CD8-positive, alpha-beta memory T cell (primary cell): Measurements from ENCODE around the gene ADISSP. TPM values are rescaled to one million over a fixed set of nuclear protein-coding genes. Genes with fewer than 3 reads are reported as not detected.

ENCODE experiments used
- CTCF ChIA-PET: fragments of 350-600 bp; sonication (Branson Sonifier 250); formaldehyde crosslinking; loops from one replicate; lab custom pipeline; 2021; ENCODE audit warnings: antibody characterized with exemption; lab: Charles Lee
- POLR2A ChIA-PET: fragments of 350-600 bp; sonication (Branson Sonifier 250); formaldehyde crosslinking; loops from one replicate; lab custom pipeline; 2021; ENCODE audit warnings: antibody characterized with exemption; lab: Charles Lee
- DNase-seq, 5 donors: peaks; one replicate each; pipeline versions ENCODE4 v3.0.0 to v3.0.0-alpha.2; 2020 to 2022; ENCODE audit warnings: mixed read lengths in 1 of 5
- H3K27ac ChIP-seq: one replicate; pipeline ENCODE4 v1.7.0; 2013; ENCODE audit warnings: low read depth, mild to moderate bottlenecking, low read length, moderate library complexity
- H3K27me3 ChIP-seq: 2 replicates; pipeline ENCODE4 v1.7.0; 2013; ENCODE audit warnings: low read length, mild to moderate bottlenecking; ENCODE audit not compliant: insufficient read depth, poor library complexity, severe bottlenecking
- H3K36me3 ChIP-seq: 2 replicates; pipeline ENCODE4 v1.7.0; 2013; ENCODE audit warnings: mild to moderate bottlenecking, low read length, moderate library complexity; ENCODE audit not compliant: insufficient read depth
- H3K4me1 ChIP-seq: 2 replicates; pipeline ENCODE4 v1.7.0; 2013; ENCODE audit warnings: mild to moderate bottlenecking, low read length, moderate library complexity; ENCODE audit not compliant: insufficient read depth
- H3K4me3 ChIP-seq: 2 replicates; pipeline ENCODE4 v1.7.0; 2013; ENCODE audit warnings: mild to moderate bottlenecking, low read length
- H3K9me3 ChIP-seq: 2 replicates; pipeline ENCODE4 v1.7.0; 2013; ENCODE audit warnings: mild to moderate bottlenecking, low read length
- H3K27ac Mint-ChIP-seq, 8 donors: one replicate each; pipeline ENCODE4 v1.8.0; 2020 to 2021; ENCODE audit warnings: mixed read lengths in 8 of 8, mild to moderate bottlenecking in 6 of 8, inconsistent platforms in 3 of 8, moderate library complexity in 3 of 8
- H3K27me3 Mint-ChIP-seq, 2 donors: one replicate each; pipeline ENCODE4 v1.8.0; 2020 to 2021; ENCODE audit warnings: mixed read lengths in 2 of 2, mild to moderate bottlenecking in 1 of 2, moderate library complexity in 1 of 2
- H3K36me3 Mint-ChIP-seq, 3 donors: one replicate each; pipeline ENCODE4 v1.8.0; 2020 to 2021; ENCODE audit warnings: mixed read lengths in 3 of 3, inconsistent platforms in 1 of 3, mild to moderate bottlenecking in 1 of 3
- H3K4me1 Mint-ChIP-seq, 3 donors: one replicate each; pipeline ENCODE4 v1.8.0; 2020 to 2021; ENCODE audit warnings: mixed read lengths in 3 of 3, inconsistent platforms in 1 of 3, mild to moderate bottlenecking in 1 of 3
- H3K4me3 Mint-ChIP-seq, 7 donors: one replicate each; pipeline ENCODE4 v1.8.0; 2020 to 2021; ENCODE audit warnings: mixed read lengths in 7 of 7, mild to moderate bottlenecking in 6 of 7, moderate library complexity in 4 of 7, inconsistent platforms in 2 of 7
- H3K9me3 Mint-ChIP-seq, 5 donors: one replicate each; pipeline ENCODE4 v1.8.0; 2020 to 2022; ENCODE audit warnings: mixed read lengths in 5 of 5, mild to moderate bottlenecking in 3 of 5, moderate library complexity in 2 of 5, inconsistent platforms in 1 of 5
- polyA plus RNA-seq: library from polyadenylated mRNA; unstranded; fragments of 300-500 nt; fragmentation: Illumina TruSeq; gene quantifications from one replicate; pipeline ENCODE4 v1.2.3, GENCODE V29; 2021
- total RNA-seq, 2 experiments: library from RNA; stranded (reverse); gene quantifications; one replicate each; pipeline ENCODE4 v1.2.3, GENCODE V29; 2021

ADISSP gene
- total and polyA plus RNA-seq, 3 experiments from 2014 or later: 27.0 to 74.9 (median 72.7) TPM

GRCh38 chr20:3727401-3728021 lies 40.0 kb downstream of the ADISSP start:
- peak in 1 of 5 donors; percentile 5 for DNase-seq
- Mint-ChIP-seq H3K9me3 (peaks cover 0 to 3% (median 0%) of the 10 kb centered on the region in 5 donors), H3K27ac (no peak overlapping the region), H3K4me1 (peaks cover 0 to 10% (median 0%) of the 10 kb centered on the region in 3 donors), H3K27me3 (peaks cover 32 to 61% of the 10 kb centered on the region in 2 donors), H3K36me3 (no peaks in the 10 kb centered on the region), H3K4me3 (no peak overlapping the region)
- ChIA-PET CTCF (interaction anchor here (0.9 to 2.7 kb wide), 2 partner anchors 12 to 17 kb away, joined by 3 to 9 read pairs; no protein-coding TSS in a partner anchor), POLR2A (no interaction called here)
- Histone ChIP-seq H3K4me3 (no peak overlapping the region), H3K36me3 (no peaks in the 10 kb centered on the region), H3K9me3 (no peaks in the 10 kb centered on the region), H3K4me1 (no peaks in the 10 kb centered on the region), H3K27ac (no peak overlapping the region), H3K27me3 (peaks cover 5% of the 10 kb centered on the region)

GRCh38 chr20:3724356-3724755 lies 43.2 kb downstream of the ADISSP start:
- POLR2A ChIA-PET: no interaction called here
- Mint-ChIP-seq H3K4me3 (no peak overlapping the region), H3K9me3 (peaks cover 0 to 3% (median 0%) of the 10 kb centered on the region in 5 donors), H3K36me3 (no peaks in the 10 kb centered on the region), H3K4me1 (peaks cover 2 to 9% (median 6%) of the 10 kb centered on the region in 3 donors), H3K27me3 (peaks cover 20 to 66% of the 10 kb centered on the region in 2 donors), H3K27ac (no peak overlapping the region)
- CTCF ChIA-PET: interaction anchor here (0.8 to 1.0 kb wide), 2 partner anchors 13 to 95 kb away, joined by 3 read pairs; no protein-coding TSS in a partner anchor
- Histone ChIP-seq H3K4me3 (no peak overlapping the region), H3K4me1 (no peaks in the 10 kb centered on the region), H3K36me3 (no peaks in the 10 kb centered on the region), H3K27me3 (peaks cover 5% of the 10 kb centered on the region), H3K9me3 (no peaks in the 10 kb centered on the region), H3K27ac (no peak overlapping the region)
- DNase-seq: no peak

DNA sequence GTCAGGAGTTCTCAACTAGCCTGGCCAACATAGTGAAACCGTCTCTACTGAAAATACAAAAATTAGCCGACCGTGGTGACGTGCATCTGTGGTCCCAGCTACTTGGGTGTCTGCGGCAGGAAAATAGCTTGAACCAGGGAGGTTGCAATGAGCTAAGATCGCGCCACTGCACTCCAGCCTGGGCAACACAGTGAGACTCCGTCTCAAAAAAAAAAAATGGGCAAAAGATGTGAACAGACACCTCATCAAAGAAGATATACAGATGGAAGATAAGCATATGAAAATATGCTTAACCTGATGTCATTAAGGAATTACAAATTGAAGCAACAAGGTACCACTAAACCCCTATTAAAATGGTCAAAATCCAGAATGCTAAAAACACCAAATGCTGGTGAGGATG lies 44.3 kb downstream of the ADISSP start:
- peaks cover 0 to 3% (median 0%) of the 10 kb centered on the region in 5 donors for H3K9me3 Mint-ChIP-seq
- Histone ChIP-seq H3K27me3 (peaks cover 5% of the 10 kb centered on the region), H3K4me3 (no peak overlapping the region), H3K27ac (no peak overlapping the region), H3K4me1 (no peaks in the 10 kb centered on the region), H3K9me3 (no peaks in the 10 kb centered on the region), H3K36me3 (no peaks in the 10 kb centered on the region)
- POLR2A ChIA-PET: no interaction called here
- H3K27ac Mint-ChIP-seq: no peak overlapping the region
- no peak for DNase-seq
- H3K36me3 Mint-ChIP-seq: no peaks in the 10 kb centered on the region
- H3K4me1 Mint-ChIP-seq: peaks cover 2 to 9% (median 6%) of the 10 kb centered on the region in 3 donors
- CTCF ChIA-PET: no interaction called here
- peaks cover 23 to 65% of the 10 kb centered on the region in 2 donors for H3K27me3 Mint-ChIP-seq
- H3K4me3 Mint-ChIP-seq: no peak overlapping the region

GRCh38 chr20:3721912-3722311 lies 45.6 kb downstream of the ADISSP start:
- H3K27me3 Mint-ChIP-seq: peaks cover 17 to 61% of the 10 kb centered on the region in 2 donors
- DNase-seq: no peak

DNA sequence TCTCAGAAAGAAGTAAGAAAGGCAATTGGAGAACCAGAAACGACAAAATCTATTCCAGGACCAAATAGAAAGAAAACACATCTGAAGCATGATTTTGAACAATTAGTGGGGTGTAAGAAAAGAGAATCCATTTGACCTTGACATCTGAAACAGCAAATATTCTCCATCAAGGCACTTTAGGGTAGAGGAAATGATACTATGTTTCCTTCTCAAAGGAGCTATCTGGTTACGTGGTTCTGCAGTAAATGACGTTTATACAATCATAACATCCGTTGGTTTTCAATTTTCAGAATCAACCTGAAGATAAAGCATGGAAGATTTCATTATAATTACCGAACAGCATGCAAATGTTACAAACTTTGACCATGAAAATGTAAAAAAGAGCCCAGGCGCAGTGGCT lies 46.9 kb downstream of the ADISSP start:
- Histone ChIP-seq H3K27ac (no peak overlapping the region), H3K36me3 (no peaks in the 10 kb centered on the region), H3K9me3 (no peaks in the 10 kb centered on the region), H3K27me3 (peaks cover 5% of the 10 kb centered on the region), H3K4me1 (no peaks in the 10 kb centered on the region), H3K4me3 (no peak overlapping the region)
- H3K36me3 Mint-ChIP-seq: no peaks in the 10 kb centered on the region
- H3K27me3 Mint-ChIP-seq: peaks cover 17 to 68% of the 10 kb centered on the region in 2 donors
- no peak overlapping the region for H3K27ac Mint-ChIP-seq
- ChIA-PET POLR2A (no interaction called here), CTCF (no interaction called here)
- H3K4me1 Mint-ChIP-seq: peaks cover 2 to 9% (median 6%) of the 10 kb centered on the region in 3 donors
- H3K4me3 Mint-ChIP-seq: no peak overlapping the region
- H3K9me3 Mint-ChIP-seq: peaks cover 0 to 3% (median 0%) of the 10 kb centered on the region in 5 donors
- DNase-seq: no peak

More at GRCh38 chr20:3721912-3722311, 45.6 kb downstream of the ADISSP start:
- Mint-ChIP-seq H3K36me3 (no peaks in the 10 kb centered on the region), H3K4me3 (no peak overlapping the region), H3K4me1 (peaks cover 2 to 9% (median 6%) of the 10 kb centered on the region in 3 donors), H3K27ac (no peak overlapping the region), H3K9me3 (peaks cover 0 to 3% (median 0%) of the 10 kb centered on the region in 5 donors)
- Histone ChIP-seq H3K27ac (no peak overlapping the region), H3K36me3 (no peaks in the 10 kb centered on the region), H3K4me3 (no peak overlapping the region), H3K27me3 (peaks cover 5% of the 10 kb centered on the region), H3K4me1 (no peaks in the 10 kb centered on the region), H3K9me3 (no peaks in the 10 kb centered on the region)
- ChIA-PET CTCF (no interaction called here), POLR2A (no interaction called here)

DNA sequence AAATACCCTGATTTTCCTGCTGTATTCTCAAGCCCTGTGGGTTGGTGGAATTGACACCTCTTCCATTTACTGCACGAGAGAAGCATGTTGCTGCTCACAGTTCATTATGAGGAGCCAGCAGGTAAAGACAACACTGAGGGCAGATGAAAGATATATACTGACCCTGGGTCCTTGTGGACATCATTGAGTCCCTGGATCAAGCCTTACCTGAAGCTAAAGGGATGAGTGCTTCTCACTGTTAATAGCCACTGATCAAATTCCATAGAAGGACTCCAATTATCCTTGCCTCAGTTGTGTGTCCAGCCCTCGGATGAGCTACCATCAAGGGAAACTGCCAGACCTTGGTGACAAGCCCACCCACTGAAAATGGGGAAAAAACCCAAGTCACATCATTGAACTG lies 47.5 kb downstream of the ADISSP start:
- H3K4me1 Mint-ChIP-seq: peaks cover 2 to 9% (median 6%) of the 10 kb centered on the region in 3 donors
- Histone ChIP-seq H3K4me1 (no peaks in the 10 kb centered on the region), H3K27me3 (peaks cover 5% of the 10 kb centered on the region), H3K4me3 (no peak overlapping the region), H3K36me3 (no peaks in the 10 kb centered on the region), H3K27ac (no peak overlapping the region), H3K9me3 (no peaks in the 10 kb centered on the region)
- no peak overlapping the region for H3K4me3 Mint-ChIP-seq
- H3K36me3 Mint-ChIP-seq: no peaks in the 10 kb centered on the region
- peaks cover 17 to 68% of the 10 kb centered on the region in 2 donors for H3K27me3 Mint-ChIP-seq
- H3K27ac Mint-ChIP-seq: no peak overlapping the region
- peaks cover 0 to 3% (median 0%) of the 10 kb centered on the region in 5 donors for H3K9me3 Mint-ChIP-seq
- CTCF ChIA-PET: interaction anchor here (1.6 kb wide), 1 partner anchor 9 kb away, joined by 5 read pairs; no protein-coding TSS in a partner anchor
- POLR2A ChIA-PET: no interaction called here
- no peak for DNase-seq

DNA sequence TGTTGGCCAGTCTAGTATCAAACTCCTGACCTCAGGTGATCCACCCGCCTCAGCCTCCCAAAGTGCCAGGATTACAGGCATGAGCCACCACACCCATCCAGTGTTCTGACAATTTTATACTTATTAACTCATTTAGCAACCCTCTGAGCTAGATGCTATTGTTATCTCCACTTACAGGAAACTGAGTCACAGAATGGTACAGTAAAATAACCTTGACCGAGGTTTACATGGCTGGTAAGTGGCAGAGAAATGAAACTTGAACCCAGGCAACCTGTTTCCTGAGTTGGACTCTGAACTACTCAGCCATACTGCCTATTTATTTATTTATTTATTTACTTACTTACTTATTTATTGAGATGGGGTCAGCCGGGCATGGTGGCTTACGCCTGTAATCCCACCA lies 48.5 kb downstream of the ADISSP start:
- ChIA-PET POLR2A (no interaction called here), CTCF (interaction anchor here (1.6 kb wide), 1 partner anchor 8 kb away, joined by 5 read pairs; no protein-coding TSS in a partner anchor)
- no peak overlapping the region for H3K4me3 Mint-ChIP-seq

GRCh38 chr20:3716195-3716834 lies 51.2 kb downstream of the ADISSP start:
- H3K27ac ChIP-seq: no peak overlapping the region
- peak in 1 of 5 donors; percentile 9 for DNase-seq
- H3K27me3 ChIP-seq: peaks cover 5% of the 10 kb centered on the region
- Mint-ChIP-seq H3K4me1 (peaks cover 2 to 9% (median 6%) of the 10 kb centered on the region in 3 donors), H3K9me3 (no peaks in the 10 kb centered on the region), H3K27ac (no peak overlapping the region), H3K27me3 (peaks cover 15 to 50% of the 10 kb centered on the region in 2 donors), H3K36me3 (no peaks in the 10 kb centered on the region), H3K4me3 (no peak overlapping the region)
- H3K36me3 ChIP-seq: no peaks in the 10 kb centered on the region
- no peak overlapping the region for H3K4me3 ChIP-seq
- H3K4me1 ChIP-seq: no peaks in the 10 kb centered on the region
- no peaks in the 10 kb centered on the region for H3K9me3 ChIP-seq
- POLR2A ChIA-PET: no interaction called here
- CTCF ChIA-PET: interaction anchor here (0.7 to 1.4 kb wide), 2 partner anchors 10 to 139 kb away, joined by 3 to 4 read pairs; no protein-coding TSS in a partner anchor

More for the DNA sequence above, 48.5 kb downstream of the ADISSP start:
- H3K36me3 ChIP-seq: no peaks in the 10 kb centered on the region
- H3K4me1 ChIP-seq: no peaks in the 10 kb centered on the region
- no peaks in the 10 kb centered on the region for H3K36me3 Mint-ChIP-seq
- no peaks in the 10 kb centered on the region for H3K9me3 Mint-ChIP-seq
- H3K4me1 Mint-ChIP-seq: peaks cover 2 to 9% (median 6%) of the 10 kb centered on the region in 3 donors
- no peak overlapping the region for H3K4me3 ChIP-seq
- no peaks in the 10 kb centered on the region for H3K9me3 ChIP-seq
- peaks cover 5% of the 10 kb centered on the region for H3K27me3 ChIP-seq
- DNase-seq: no peak
- peaks cover 17 to 60% of the 10 kb centered on the region in 2 donors for H3K27me3 Mint-ChIP-seq
- H3K27ac Mint-ChIP-seq: no peak overlapping the region
- no peak overlapping the region for H3K27ac ChIP-seq
